SK-N-MC (cell line): Measurements from ENCODE around the gene TMEM14A.

Experiments used
- EZH2 ChIP-seq: fragments of 200-600 bp; sonication (generic); IDR thresholded peaks from one replicate; pipeline ENCODE4 v1.6.1; 2017; ENCODE audit warnings: antibody characterized with exemption
- POLR2AphosphoS5 ChIP-seq: IDR thresholded peaks from 2 replicates; pipeline ENCODE4 v1.6.1; 2012; ENCODE audit warnings: mild to moderate bottlenecking, low read depth, low read length, borderline replicate concordance

- TF ChIP-seq POLR2AphosphoS5 (no peak), EZH2 (no peak)
These were observed 5.8 kb upstream of the TMEM14A start for GRCh38 chr6:52664991-52665686.
